SK-N-SH treated with all-trans-retinoic acid at 6 μM for 48 hours (cell line): ENCODE data around the gene MEG3.

Experiments
- ATAC-seq: fragments of 200-7000 bp; cut with Tn5 transposase; 3 replicates; pipeline ENCODE4 v1.9.1; 2020; ENCODE audit warnings: mild to moderate bottlenecking, moderate library complexity
- ARNTL ChIP-seq: fragments of 450-650 bp; formaldehyde crosslinking; IDR thresholded peaks from 2 replicates; pipeline ENCODE4 v1.5.0; 2020; ENCODE audit warnings: low read depth, mild to moderate bottlenecking, moderate library complexity, borderline replicate concordance
- BACH2 ChIP-seq: fragments of 250-450 bp; sonication (Bioruptor Pico); IDR thresholded peaks from 2 replicates; pipeline ENCODE4 v1.9.0; 2021; ENCODE audit warnings: mild to moderate bottlenecking, borderline replicate concordance
- CSDC2 ChIP-seq: fragments of 250-450 bp; sonication (Bioruptor Pico); IDR thresholded peaks from 2 replicates; pipeline ENCODE4 v1.5.0; 2020; ENCODE audit warnings: mild to moderate bottlenecking, moderate library complexity
- ESRRG ChIP-seq: fragments of 250-450 bp; sonication (Bioruptor Pico); IDR thresholded peaks from 2 replicates; pipeline ENCODE4 v1.6.1; 2021; ENCODE audit warnings: mild to moderate bottlenecking
- ISL1 ChIP-seq: fragments of 250-450 bp; sonication (Bioruptor Pico); IDR thresholded peaks from 2 replicates; pipeline ENCODE4 v2.1.2; 2022; ENCODE audit warnings: mild to moderate bottlenecking, moderate library complexity
- OSR1 ChIP-seq: fragments of 250-450 bp; sonication (Bioruptor Pico); IDR thresholded peaks from 2 replicates; pipeline ENCODE4 v1.8.0; 2022; ENCODE audit warnings: moderate library complexity, mild to moderate bottlenecking, inconsistent platforms
- PATZ1 ChIP-seq: fragments of 250-450 bp; sonication (Bioruptor Pico); IDR thresholded peaks from 2 replicates; pipeline ENCODE4 v1.8.0; 2020; ENCODE audit warnings: mild to moderate bottlenecking, moderate library complexity, borderline replicate concordance
- POU6F1 ChIP-seq: fragments of 250-450 bp; sonication (Bioruptor Pico); IDR thresholded peaks from 2 replicates; pipeline ENCODE4 v1.8.0; 2021; ENCODE audit warnings: low read depth, mild to moderate bottlenecking, moderate library complexity, borderline replicate concordance
- PPARA ChIP-seq: fragments of 250-450 bp; sonication (Bioruptor Pico); IDR thresholded peaks from 2 replicates; pipeline ENCODE4 v1.5.0; 2020; ENCODE audit warnings: mild to moderate bottlenecking, borderline replicate concordance
- RARB ChIP-seq: fragments of 250-450 bp; sonication (Bioruptor Pico); IDR thresholded peaks from 2 replicates; pipeline ENCODE4 v1.8.0; 2021; ENCODE audit warnings: mild to moderate bottlenecking, moderate library complexity
- SNAI2 ChIP-seq: fragments of 250-450 bp; sonication (Bioruptor Pico); IDR thresholded peaks from 2 replicates; pipeline ENCODE4 v1.5.0; 2020; ENCODE audit warnings: mild to moderate bottlenecking, moderate library complexity
- TCF4 ChIP-seq: fragments of 250-450 bp; sonication (Bioruptor Pico); IDR thresholded peaks from 2 replicates; pipeline ENCODE4 v1.8.0; 2021; ENCODE audit warnings: mild to moderate bottlenecking, moderate library complexity, borderline replicate concordance
- TOX ChIP-seq: fragments of 250-450 bp; sonication (Bioruptor Pico); IDR thresholded peaks from 2 replicates; pipeline ENCODE4 v1.8.0; 2021; ENCODE audit warnings: mild to moderate bottlenecking, moderate library complexity, borderline replicate concordance
- ZC3H10 ChIP-seq: fragments of 250-450 bp; sonication (Bioruptor Pico); IDR thresholded peaks from 2 replicates; pipeline ENCODE4 v1.5.1; 2021; ENCODE audit warnings: mild to moderate bottlenecking, moderate library complexity
- ZFP3 ChIP-seq: fragments of 250-450 bp; sonication (Bioruptor Pico); IDR thresholded peaks from 2 replicates; pipeline ENCODE4 v1.5.0; 2020; ENCODE audit warnings: mild to moderate bottlenecking, moderate library complexity
- ZFP30 ChIP-seq: fragments of 450-650 bp; formaldehyde crosslinking; IDR thresholded peaks from 2 replicates; pipeline ENCODE4 v1.5.0; 2022; ENCODE audit warnings: mild to moderate bottlenecking, moderate library complexity
- ZNF565 ChIP-seq: fragments of 450-650 bp; formaldehyde crosslinking; conservative IDR thresholded peaks from 2 replicates; pipeline ENCODE4 v1.5.0; 2020; ENCODE audit warnings: low read depth, mild to moderate bottlenecking, moderate library complexity
- ZNF70 ChIP-seq: fragments of 450-650 bp; formaldehyde crosslinking; IDR thresholded peaks from 2 replicates; pipeline ENCODE4 v1.5.0; 2020; ENCODE audit warnings: mild to moderate bottlenecking, moderate library complexity
- ZNF8 ChIP-seq: fragments of 450-650 bp; formaldehyde crosslinking; IDR thresholded peaks from 2 replicates; pipeline ENCODE4 v1.5.0; 2020; ENCODE audit warnings: mild to moderate bottlenecking, moderate library complexity
- TF ChIP-seq, protein P1 (sequence below): fragments of 250-450 bp; sonication (Bioruptor Pico); IDR thresholded peaks from 2 replicates; pipeline ENCODE4 v1.5.0; 2020; ENCODE audit warnings: mild to moderate bottlenecking, moderate library complexity
- TF ChIP-seq, protein P2 (sequence below): fragments of 250-450 bp; sonication (Bioruptor Pico); IDR thresholded peaks from 2 replicates; pipeline ENCODE4 v1.5.1; 2021; ENCODE audit warnings: mild to moderate bottlenecking, moderate library complexity
- TF ChIP-seq, protein P3 (sequence below): fragments of 250-450 bp; sonication (Bioruptor Pico); IDR thresholded peaks from 2 replicates; pipeline ENCODE4 v1.5.1; 2020; ENCODE audit warnings: low read depth, mild to moderate bottlenecking, moderate library complexity

Gene MEG3

GRCh38 chr14:100802766-100803165, 23.2 kb upstream of the MEG3 start:
- TF ChIP-seq TCF4 (CRISPR knock-in tag) (no peak), PPARA (CRISPR knock-in tag) (no peak), SNAI2 (no peak), ZNF70 (CRISPR knock-in tag) (no peak), BACH2 (no peak), POU6F1 (CRISPR knock-in tag) (no peak), ZNF565 (CRISPR knock-in tag) (no peak), OSR1 (CRISPR knock-in tag) (no peak), ZFP3 (CRISPR knock-in tag) (no peak), ESRRG (CRISPR knock-in tag) (no peak), ISL1 (CRISPR knock-in tag) (no peak), ZC3H10 (CRISPR knock-in tag) (no peak), TOX (CRISPR knock-in tag) (no peak), RARB (CRISPR knock-in tag) (no peak), PATZ1 (CRISPR knock-in tag) (no peak), CSDC2 (CRISPR knock-in tag) (no peak), ARNTL (CRISPR knock-in tag) (no peak)
- TF ChIP-seq, protein P1, sequence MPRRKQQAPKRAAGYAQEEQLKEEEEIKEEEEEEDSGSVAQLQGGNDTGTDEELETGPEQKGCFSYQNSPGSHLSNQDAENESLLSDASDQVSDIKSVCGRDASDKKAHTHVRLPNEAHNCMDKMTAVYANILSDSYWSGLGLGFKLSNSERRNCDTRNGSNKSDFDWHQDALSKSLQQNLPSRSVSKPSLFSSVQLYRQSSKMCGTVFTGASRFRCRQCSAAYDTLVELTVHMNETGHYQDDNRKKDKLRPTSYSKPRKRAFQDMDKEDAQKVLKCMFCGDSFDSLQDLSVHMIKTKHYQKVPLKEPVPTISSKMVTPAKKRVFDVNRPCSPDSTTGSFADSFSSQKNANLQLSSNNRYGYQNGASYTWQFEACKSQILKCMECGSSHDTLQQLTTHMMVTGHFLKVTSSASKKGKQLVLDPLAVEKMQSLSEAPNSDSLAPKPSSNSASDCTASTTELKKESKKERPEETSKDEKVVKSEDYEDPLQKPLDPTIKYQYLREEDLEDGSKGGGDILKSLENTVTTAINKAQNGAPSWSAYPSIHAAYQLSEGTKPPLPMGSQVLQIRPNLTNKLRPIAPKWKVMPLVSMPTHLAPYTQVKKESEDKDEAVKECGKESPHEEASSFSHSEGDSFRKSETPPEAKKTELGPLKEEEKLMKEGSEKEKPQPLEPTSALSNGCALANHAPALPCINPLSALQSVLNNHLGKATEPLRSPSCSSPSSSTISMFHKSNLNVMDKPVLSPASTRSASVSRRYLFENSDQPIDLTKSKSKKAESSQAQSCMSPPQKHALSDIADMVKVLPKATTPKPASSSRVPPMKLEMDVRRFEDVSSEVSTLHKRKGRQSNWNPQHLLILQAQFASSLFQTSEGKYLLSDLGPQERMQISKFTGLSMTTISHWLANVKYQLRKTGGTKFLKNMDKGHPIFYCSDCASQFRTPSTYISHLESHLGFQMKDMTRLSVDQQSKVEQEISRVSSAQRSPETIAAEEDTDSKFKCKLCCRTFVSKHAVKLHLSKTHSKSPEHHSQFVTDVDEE (CRISPR knock-in tag), result no peak
- TF ChIP-seq, protein P2, sequence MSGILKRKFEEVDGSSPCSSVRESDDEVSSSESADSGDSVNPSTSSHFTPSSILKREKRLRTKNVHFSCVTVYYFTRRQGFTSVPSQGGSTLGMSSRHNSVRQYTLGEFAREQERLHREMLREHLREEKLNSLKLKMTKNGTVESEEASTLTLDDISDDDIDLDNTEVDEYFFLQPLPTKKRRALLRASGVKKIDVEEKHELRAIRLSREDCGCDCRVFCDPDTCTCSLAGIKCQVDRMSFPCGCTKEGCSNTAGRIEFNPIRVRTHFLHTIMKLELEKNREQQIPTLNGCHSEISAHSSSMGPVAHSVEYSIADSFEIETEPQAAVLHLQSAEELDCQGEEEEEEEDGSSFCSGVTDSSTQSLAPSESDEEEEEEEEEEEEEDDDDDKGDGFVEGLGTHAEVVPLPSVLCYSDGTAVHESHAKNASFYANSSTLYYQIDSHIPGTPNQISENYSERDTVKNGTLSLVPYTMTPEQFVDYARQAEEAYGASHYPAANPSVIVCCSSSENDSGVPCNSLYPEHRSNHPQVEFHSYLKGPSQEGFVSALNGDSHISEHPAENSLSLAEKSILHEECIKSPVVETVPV (CRISPR knock-in tag), result no peak
- TF ChIP-seq, protein P3, sequence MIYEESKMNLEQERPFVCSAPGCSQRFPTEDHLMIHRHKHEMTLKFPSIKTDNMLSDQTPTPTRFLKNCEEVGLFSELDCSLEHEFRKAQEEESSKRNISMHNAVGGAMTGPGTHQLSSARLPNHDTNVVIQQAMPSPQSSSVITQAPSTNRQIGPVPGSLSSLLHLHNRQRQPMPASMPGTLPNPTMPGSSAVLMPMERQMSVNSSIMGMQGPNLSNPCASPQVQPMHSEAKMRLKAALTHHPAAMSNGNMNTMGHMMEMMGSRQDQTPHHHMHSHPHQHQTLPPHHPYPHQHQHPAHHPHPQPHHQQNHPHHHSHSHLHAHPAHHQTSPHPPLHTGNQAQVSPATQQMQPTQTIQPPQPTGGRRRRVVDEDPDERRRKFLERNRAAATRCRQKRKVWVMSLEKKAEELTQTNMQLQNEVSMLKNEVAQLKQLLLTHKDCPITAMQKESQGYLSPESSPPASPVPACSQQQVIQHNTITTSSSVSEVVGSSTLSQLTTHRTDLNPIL, result no peak
- no peak for ATAC-seq

- no peak for TF ChIP-seq RARB (CRISPR knock-in tag)
- no peak for TF ChIP-seq ZFP30
- TF ChIP-seq ZFP3 (CRISPR knock-in tag), result no peak
- TF ChIP-seq, protein P1 (CRISPR knock-in tag), result no peak
- no peak for TF ChIP-seq CSDC2 (CRISPR knock-in tag)
- no peak for TF ChIP-seq ZNF565 (CRISPR knock-in tag)
- TF ChIP-seq ESRRG (CRISPR knock-in tag), result no peak
- no peak for TF ChIP-seq ZNF8 (CRISPR knock-in tag)
- TF ChIP-seq, all 23 proteins: peak for 0
- no peak for ATAC-seq
These were observed 22.7 kb upstream of the MEG3 start for GRCh38 chr14:100803226-100803625.
